OCI-LY7 (cell line): ENCODE results near the gene FBN1. TPM values are rescaled to one million over a fixed set of nuclear protein-coding genes. Genes with fewer than 3 reads are reported as not detected.

Experiments
- BruUV-seq: library from RNA; stranded (reverse); fragments of 400-500 nt; replicated peaks from 2 replicates; lab custom pipeline; 2021; lab: Mats Ljungman, UMichigan
- CTCF ChIA-PET: fragments of 300-600 bp; sonication (Branson Sonifier 250); formaldehyde crosslinking; loops from one replicate; lab custom pipeline; 2022; ENCODE audit warnings: antibody characterized with exemption; ENCODE audit not compliant: unreplicated experiment; lab: Charles Lee
- POLR2A ChIA-PET: fragments of 300-600 bp; sonication (Branson Sonifier 250); formaldehyde crosslinking; loops from one replicate; lab custom pipeline; 2022; ENCODE audit warnings: antibody characterized with exemption; lab: Charles Lee
- DNase-seq: peaks from one replicate; pipeline ENCODE4 v3.0.0-alpha.2; 2015; ENCODE audit warnings: low spot score
- H2AFZ ChIP-seq: fragments of 200-600 bp; sonication (generic), shearing (Covaris generic); 2 replicates; pipeline ENCODE4 v1.6.1; 2014; ENCODE audit warnings: mild to moderate bottlenecking, antibody characterized with exemption, low read length, moderate library complexity
- H3K27ac ChIP-seq: fragments of 200-600 bp; sonication (generic); 2 replicates; pipeline ENCODE4 v1.5.1; 2014; ENCODE audit warnings: mixed run types, low read depth, mild to moderate bottlenecking, moderate library complexity, low read length, inconsistent platforms; ENCODE audit not compliant: poor library complexity, severe bottlenecking
- H3K36me3 ChIP-seq: fragments of 200-600 bp; sonication (generic); 2 replicates; pipeline ENCODE4 v1.6.1; 2014; ENCODE audit warnings: mild to moderate bottlenecking, antibody characterized with exemption, low read length, moderate library complexity, mixed read lengths; ENCODE audit not compliant: insufficient read depth
- H3K4me1 ChIP-seq: fragments of 200-600 bp; sonication (generic); 2 replicates; pipeline ENCODE4 v1.5.1; 2014; ENCODE audit warnings: mild to moderate bottlenecking, low read length; ENCODE audit not compliant: insufficient read depth, poor library complexity, severe bottlenecking
- H3K4me2 ChIP-seq: fragments of 200-600 bp; sonication (generic); 2 replicates; pipeline ENCODE4 v1.6.1; 2014; ENCODE audit warnings: mild to moderate bottlenecking, low read length
- H3K4me3 ChIP-seq: fragments of 200-600 bp; sonication (generic); 2 replicates; pipeline ENCODE4 v1.5.1; 2014; ENCODE audit warnings: mild to moderate bottlenecking, low read depth, low read length; ENCODE audit not compliant: poor library complexity, severe bottlenecking
- H3K79me2 ChIP-seq: fragments of 200-600 bp; sonication (generic); 2 replicates; pipeline ENCODE4 v1.6.1; 2016; ENCODE audit warnings: low read depth, mild to moderate bottlenecking, low read length, moderate library complexity, mixed read lengths; ENCODE audit not compliant: insufficient read depth
- H3K9me2 ChIP-seq: fragments of 200-600 bp; sonication (generic); 2 replicates; pipeline ENCODE4 v1.6.1; 2016; ENCODE audit warnings: mild to moderate bottlenecking, low read length, mixed read lengths; ENCODE audit not compliant: insufficient read depth
- H3K9me3 ChIP-seq: fragments of 200-600 bp; sonication (generic); 2 replicates; pipeline ENCODE4 v1.6.1; 2014; ENCODE audit warnings: mild to moderate bottlenecking, mixed run types, low read length, mixed read lengths
- H4K20me1 ChIP-seq: fragments of 200-600 bp; sonication (generic); 2 replicates; pipeline ENCODE4 v1.6.1; 2014; ENCODE audit warnings: mild to moderate bottlenecking, antibody characterized with exemption, low read length, moderate library complexity, mixed read lengths; ENCODE audit not compliant: insufficient read depth
- EZH2phosphoT487 ChIP-seq: fragments of 200-600 bp; sonication (generic); IDR thresholded peaks from 2 replicates; pipeline ENCODE4 v1.6.1; 2018; ENCODE audit warnings: low read depth, borderline replicate concordance, mild to moderate bottlenecking, mixed run types, antibody characterized with exemption, low read length, moderate library complexity, mixed read lengths
- intact Hi-C: fragments of 100-400 bp; cut with micrococcal nuclease; formaldehyde crosslinking; loops from one replicate; pipeline ENCODE4 v1.10.0; 2022; ENCODE audit not compliant: unreplicated experiment
- total RNA-seq, 2 experiments: library from RNA; depleted of rRNA in 1 of 2; stranded (reverse); fragments of >200 nt in 1 of 2; shearing (Covaris generic) in 1 of 2; gene quantifications; 2 replicates each; pipeline ENCODE4 v1.2.3, GENCODE V29; 2014 to 2022
- TF ChIP-seq, protein P1 (sequence below): fragments of 200-600 bp; sonication (generic); conservative IDR thresholded peaks from 2 replicates; pipeline ENCODE4 v1.5.1; 2014; ENCODE audit warnings: mild to moderate bottlenecking, antibody characterized with exemption, low read length, moderate library complexity, mixed read lengths

Gene FBN1
- total RNA-seq, 2 experiments from 2014 or later, result 0.68 to 1.0 TPM

DNA sequence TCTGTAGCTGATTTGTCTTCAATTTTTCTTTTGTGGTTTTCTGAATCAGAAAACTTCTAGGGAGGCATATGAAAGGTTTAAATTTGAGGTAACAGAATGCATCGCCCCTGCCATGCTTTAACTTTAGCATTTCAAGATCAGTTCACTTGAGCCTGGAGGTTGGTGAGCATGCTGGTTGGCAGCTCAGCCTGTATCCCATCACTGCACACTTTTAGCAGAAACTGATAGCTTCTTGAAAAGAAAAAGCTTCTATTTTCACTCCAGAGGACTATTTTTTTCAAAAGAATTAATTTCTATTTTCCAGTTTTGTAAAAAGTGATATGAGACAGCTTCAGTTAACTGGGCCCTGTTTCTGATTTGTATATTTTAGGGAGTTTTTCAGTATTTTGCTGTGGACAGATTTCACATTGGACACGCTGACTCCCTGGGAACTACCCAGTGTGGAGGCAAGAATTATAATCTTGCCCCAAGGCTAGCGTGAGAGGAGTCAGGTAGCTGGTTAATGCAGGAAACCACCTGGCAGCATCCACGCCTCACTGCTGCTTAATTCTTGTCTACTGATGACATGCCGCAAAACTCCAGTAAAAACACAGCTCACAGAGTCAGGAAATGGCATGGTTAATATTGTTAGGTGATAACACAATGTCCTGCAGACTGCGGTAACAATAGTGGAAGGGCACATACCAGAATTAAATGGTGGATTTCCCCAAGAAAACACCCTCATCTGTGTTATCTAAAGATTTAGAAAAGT, 242.9 kb downstream of the FBN1 start:
- no peak for DNase-seq
- CTCF ChIA-PET, result no interaction called here
- intact Hi-C loops, result no loop called here

DNA sequence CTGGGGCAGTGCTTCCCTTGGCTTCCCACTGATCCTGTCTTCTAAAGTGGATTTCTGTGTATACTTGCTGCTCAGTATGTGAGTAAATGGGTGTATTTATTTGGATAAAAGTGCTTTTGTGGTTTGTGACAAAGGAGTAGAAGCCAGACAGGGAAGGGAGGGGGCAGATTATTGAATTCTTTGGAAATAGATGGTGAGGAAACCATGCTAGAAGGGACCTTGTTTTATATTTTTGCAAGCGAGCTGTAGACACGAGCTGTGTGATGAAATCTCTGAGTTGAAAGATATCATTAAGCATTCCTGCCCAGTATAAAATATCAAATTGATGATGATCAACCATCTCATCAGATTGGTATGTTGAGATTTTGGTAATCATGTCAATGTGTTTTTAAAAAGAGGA, 245.4 kb downstream of the FBN1 start:
- intact Hi-C loops, result no loop called here
- no peaks in the 10 kb centered on the region for H4K20me1 ChIP-seq
- no peaks in the 10 kb centered on the region for H3K4me1 ChIP-seq
- POLR2A ChIA-PET, result interaction anchor here (0.5 kb wide), 1 partner anchor 224 kb away, joined by 3 read pairs; no protein-coding TSS in a partner anchor
- BruUV-seq, result no TSS peak
- H3K4me3 ChIP-seq, result no peak overlapping the region
- no peak overlapping the region for H2AFZ ChIP-seq
- no peak for DNase-seq
- H3K27ac ChIP-seq, result no peak overlapping the region
- no peaks in the 10 kb centered on the region for H3K36me3 ChIP-seq
- no peaks in the 10 kb centered on the region for H3K79me2 ChIP-seq
- no peaks in the 10 kb centered on the region for H3K9me3 ChIP-seq
- TF ChIP-seq, protein P1, sequence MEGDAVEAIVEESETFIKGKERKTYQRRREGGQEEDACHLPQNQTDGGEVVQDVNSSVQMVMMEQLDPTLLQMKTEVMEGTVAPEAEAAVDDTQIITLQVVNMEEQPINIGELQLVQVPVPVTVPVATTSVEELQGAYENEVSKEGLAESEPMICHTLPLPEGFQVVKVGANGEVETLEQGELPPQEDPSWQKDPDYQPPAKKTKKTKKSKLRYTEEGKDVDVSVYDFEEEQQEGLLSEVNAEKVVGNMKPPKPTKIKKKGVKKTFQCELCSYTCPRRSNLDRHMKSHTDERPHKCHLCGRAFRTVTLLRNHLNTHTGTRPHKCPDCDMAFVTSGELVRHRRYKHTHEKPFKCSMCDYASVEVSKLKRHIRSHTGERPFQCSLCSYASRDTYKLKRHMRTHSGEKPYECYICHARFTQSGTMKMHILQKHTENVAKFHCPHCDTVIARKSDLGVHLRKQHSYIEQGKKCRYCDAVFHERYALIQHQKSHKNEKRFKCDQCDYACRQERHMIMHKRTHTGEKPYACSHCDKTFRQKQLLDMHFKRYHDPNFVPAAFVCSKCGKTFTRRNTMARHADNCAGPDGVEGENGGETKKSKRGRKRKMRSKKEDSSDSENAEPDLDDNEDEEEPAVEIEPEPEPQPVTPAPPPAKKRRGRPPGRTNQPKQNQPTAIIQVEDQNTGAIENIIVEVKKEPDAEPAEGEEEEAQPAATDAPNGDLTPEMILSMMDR, result no peak
- no peak for TF ChIP-seq EZH2phosphoT487
- CTCF ChIA-PET, result no interaction called here
- H3K4me2 ChIP-seq, result no peak overlapping the region
- H3K9me2 ChIP-seq, result no peaks in the 10 kb centered on the region

More for the DNA sequence above, 242.9 kb downstream of the FBN1 start:
- no peaks in the 10 kb centered on the region for H3K9me3 ChIP-seq
- H3K36me3 ChIP-seq, result no peaks in the 10 kb centered on the region
- H3K4me2 ChIP-seq, result no peak overlapping the region
- TF ChIP-seq, protein P1, result no peak
- TF ChIP-seq EZH2phosphoT487, result no peak
- no peak overlapping the region for H2AFZ ChIP-seq
- no peak overlapping the region for H3K27ac ChIP-seq
- H3K4me1 ChIP-seq, result no peaks in the 10 kb centered on the region
- H3K79me2 ChIP-seq, result no peaks in the 10 kb centered on the region
- no peaks in the 10 kb centered on the region for H4K20me1 ChIP-seq
- H3K9me2 ChIP-seq, result no peaks in the 10 kb centered on the region
- H3K4me3 ChIP-seq, result no peak overlapping the region
- BruUV-seq, result no TSS peak
- POLR2A ChIA-PET, result interaction anchor here (1.1 kb wide), 1 partner anchor 108 kb away, joined by 4 read pairs; no protein-coding TSS in a partner anchor

DNA sequence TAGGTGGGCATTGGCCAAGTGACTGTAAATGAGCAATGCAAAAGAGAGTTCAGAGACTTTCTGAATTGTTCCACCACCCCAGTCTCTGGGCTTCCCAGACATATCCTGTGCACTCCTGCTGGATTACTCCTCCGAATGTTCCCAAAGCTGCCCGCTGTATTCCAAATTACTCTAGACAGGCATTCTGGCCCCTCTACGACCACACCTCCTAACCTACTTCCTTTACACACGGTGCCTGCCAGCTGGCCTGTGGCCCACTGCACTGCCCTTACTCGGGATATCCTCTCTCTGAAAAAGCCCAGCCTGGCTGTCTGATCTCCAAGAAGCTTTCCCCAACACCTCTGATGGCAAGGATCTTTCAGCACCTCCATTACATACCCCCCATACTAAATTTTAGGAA, 247.7 kb downstream of the FBN1 start:
- Histone ChIP-seq H3K4me2 (no peak overlapping the region), H3K4me3 (no peak overlapping the region), H2AFZ (no peak overlapping the region), H3K9me2 (no peaks in the 10 kb centered on the region), H3K27ac (no peak overlapping the region), H3K79me2 (no peaks in the 10 kb centered on the region), H4K20me1 (no peaks in the 10 kb centered on the region), H3K9me3 (no peaks in the 10 kb centered on the region), H3K36me3 (no peaks in the 10 kb centered on the region), H3K4me1 (no peaks in the 10 kb centered on the region)
- no TSS peak for BruUV-seq
- DNase-seq, result no peak
- ChIA-PET POLR2A (no interaction called here), CTCF (no interaction called here)
- intact Hi-C loops, result no loop called here
- TF ChIP-seq, protein P1, result no peak
- no peak for TF ChIP-seq EZH2phosphoT487
